SK-N-MC (cell line): ENCODE results near the gene SLC28A3.

Source experiments
- EZH2 ChIP-seq: fragments of 200-600 bp; sonication (generic); IDR thresholded peaks from one replicate; pipeline ENCODE4 v1.6.1; 2017; ENCODE audit warnings: antibody characterized with exemption
- FOXP2 ChIP-seq: optimal IDR thresholded peaks from 2 replicates; pipeline ENCODE3; 2011; ENCODE audit warnings: mild to moderate bottlenecking, moderate library complexity; ENCODE audit not compliant: insufficient read depth; ENCODE audit errors: extremely low read length, control extremely low read depth
- POLR2AphosphoS5 ChIP-seq: IDR thresholded peaks from 2 replicates; pipeline ENCODE4 v1.6.1; 2012; ENCODE audit warnings: mild to moderate bottlenecking, low read depth, low read length, borderline replicate concordance

DNA sequence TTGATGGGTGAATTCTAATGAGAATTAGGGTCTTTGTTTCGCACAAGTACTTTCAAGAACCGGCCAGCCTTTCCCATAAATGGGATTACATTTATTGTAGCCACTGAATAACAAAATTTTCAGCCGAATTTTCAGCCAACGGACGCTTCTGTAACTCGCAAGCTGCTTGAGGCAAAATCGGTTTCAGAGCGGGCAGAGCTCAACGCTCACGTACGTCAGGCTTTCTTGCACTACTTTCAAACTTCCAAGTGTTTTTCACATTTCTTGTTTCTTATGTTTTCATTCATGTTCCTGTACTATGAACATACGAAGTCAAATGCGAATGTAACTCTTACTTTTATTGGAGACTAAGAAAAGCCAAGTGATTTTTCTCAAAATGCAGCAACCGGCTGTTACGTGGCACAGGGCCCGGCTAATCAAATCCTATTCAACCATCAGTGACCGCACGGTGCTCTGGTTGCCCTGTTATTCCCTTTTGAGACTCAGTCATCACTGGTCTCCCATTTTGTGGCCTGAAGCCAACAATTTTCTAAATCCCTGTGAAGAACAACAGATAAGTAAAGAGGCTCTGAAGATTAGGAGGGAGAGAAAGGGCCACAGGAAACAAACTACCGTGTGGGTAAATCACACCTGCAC is 68.5 kb downstream of the SLC28A3 start:
- TF ChIP-seq EZH2 (no peak), POLR2AphosphoS5 (no peak), FOXP2 (no peak)
